ENCODE measurements around the gene RTTN. TPM values are rescaled to one million over a fixed set of nuclear protein-coding genes. Genes with fewer than 3 reads are reported as not detected.

The RTTN gene
- total RNA-seq, 1 experiment from 2014 or later, result 21.5 TPM

DNA sequence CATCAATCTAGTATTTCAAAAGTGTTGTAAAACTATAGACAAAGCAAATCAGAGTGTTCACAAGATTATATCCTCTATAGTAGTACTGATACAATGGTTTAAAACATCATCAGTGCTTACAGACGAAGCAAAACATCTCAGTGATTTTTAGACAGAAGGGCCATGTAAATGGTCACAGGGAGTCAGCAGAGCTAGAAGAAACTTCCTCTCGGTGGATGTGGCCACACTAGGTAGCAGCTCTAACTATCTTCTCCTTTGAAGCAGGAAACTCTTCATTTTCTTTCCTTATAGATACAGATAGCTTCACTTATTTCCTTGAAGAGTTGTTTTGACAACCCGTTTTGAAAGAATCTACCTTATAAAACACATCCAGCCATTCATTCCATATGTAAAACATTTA lies 177.4 kb downstream of the RTTN start:
- DNase-seq (ENCODE audit: low spot score) (no peak), ATAC-seq (no peak)
- TF ChIP-seq OVOL2 (CRISPR knock-in tag; IDR thresholded peaks at IDR 0.05; ENCODE audit: borderline replicate concordance) (no peak), SMAD3 (CRISPR knock-in tag; IDR thresholded peaks at IDR 0.05; ENCODE audit: borderline replicate concordance) (no peak)
- peaks cover 6% of the 10 kb centered on the region for H3K4me1 Mint-ChIP-seq
- POLR2A ChIA-PET, result no interaction called here
- H3K4me3 Mint-ChIP-seq, result no peak overlapping the region
- no peak overlapping the region for H3K27ac Mint-ChIP-seq
- H3K27me3 Mint-ChIP-seq (ENCODE audit: low read depth), result no peaks in the 10 kb centered on the region
- H3K36me3 Mint-ChIP-seq, result peaks cover 16% of the 10 kb centered on the region
- H3K9me3 Mint-ChIP-seq, result no peaks in the 10 kb centered on the region; the same call in 1 of the 2 replicates
- CTCF ChIA-PET, result interaction anchor here (1.1 kb wide), 1 partner anchor 59 kb away, joined by 3 read pairs; no protein-coding TSS in a partner anchor

DNA sequence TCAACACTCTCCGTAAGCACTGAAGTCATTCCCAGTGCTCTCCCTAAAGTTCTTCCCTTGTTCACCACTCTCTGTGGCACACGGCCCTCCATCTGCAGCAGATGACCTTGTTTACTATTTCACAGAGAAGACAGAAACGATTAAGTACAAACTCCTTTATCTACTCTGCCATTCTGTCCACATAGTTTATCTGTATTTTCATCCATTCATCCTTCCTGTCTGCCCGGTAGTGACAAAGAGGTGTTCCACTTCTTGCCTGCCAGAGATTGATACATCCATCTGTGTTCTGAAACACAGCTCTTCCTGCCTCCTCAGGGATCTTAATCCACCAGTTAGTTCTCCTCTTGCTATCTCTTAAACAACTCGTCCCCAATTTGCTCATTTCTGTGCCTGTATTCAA lies 179.9 kb downstream of the RTTN start:
- H3K4me1 Mint-ChIP-seq, result peaks cover 6% of the 10 kb centered on the region
- no peak for TF ChIP-seq RELA (CRISPR knock-in tag; IDR thresholded peaks at IDR 0.05; ENCODE audit: borderline replicate concordance)
- TF ChIP-seq PRRX2 (CRISPR knock-in tag; IDR thresholded peaks at IDR 0.05), result no peak
- TF ChIP-seq, protein P1, sequence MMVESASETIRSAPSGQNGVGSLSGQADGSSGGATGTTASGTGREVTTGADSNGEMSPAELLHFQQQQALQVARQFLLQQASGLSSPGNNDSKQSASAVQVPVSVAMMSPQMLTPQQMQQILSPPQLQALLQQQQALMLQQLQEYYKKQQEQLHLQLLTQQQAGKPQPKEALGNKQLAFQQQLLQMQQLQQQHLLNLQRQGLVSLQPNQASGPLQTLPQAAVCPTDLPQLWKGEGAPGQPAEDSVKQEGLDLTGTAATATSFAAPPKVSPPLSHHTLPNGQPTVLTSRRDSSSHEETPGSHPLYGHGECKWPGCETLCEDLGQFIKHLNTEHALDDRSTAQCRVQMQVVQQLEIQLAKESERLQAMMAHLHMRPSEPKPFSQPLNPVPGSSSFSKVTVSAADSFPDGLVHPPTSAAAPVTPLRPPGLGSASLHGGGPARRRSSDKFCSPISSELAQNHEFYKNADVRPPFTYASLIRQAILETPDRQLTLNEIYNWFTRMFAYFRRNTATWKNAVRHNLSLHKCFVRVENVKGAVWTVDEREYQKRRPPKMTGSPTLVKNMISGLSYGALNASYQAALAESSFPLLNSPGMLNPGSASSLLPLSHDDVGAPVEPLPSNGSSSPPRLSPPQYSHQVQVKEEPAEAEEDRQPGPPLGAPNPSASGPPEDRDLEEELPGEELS (CRISPR knock-in tag; IDR thresholded peaks at IDR 0.05), result no peak
- TF ChIP-seq, protein P2, sequence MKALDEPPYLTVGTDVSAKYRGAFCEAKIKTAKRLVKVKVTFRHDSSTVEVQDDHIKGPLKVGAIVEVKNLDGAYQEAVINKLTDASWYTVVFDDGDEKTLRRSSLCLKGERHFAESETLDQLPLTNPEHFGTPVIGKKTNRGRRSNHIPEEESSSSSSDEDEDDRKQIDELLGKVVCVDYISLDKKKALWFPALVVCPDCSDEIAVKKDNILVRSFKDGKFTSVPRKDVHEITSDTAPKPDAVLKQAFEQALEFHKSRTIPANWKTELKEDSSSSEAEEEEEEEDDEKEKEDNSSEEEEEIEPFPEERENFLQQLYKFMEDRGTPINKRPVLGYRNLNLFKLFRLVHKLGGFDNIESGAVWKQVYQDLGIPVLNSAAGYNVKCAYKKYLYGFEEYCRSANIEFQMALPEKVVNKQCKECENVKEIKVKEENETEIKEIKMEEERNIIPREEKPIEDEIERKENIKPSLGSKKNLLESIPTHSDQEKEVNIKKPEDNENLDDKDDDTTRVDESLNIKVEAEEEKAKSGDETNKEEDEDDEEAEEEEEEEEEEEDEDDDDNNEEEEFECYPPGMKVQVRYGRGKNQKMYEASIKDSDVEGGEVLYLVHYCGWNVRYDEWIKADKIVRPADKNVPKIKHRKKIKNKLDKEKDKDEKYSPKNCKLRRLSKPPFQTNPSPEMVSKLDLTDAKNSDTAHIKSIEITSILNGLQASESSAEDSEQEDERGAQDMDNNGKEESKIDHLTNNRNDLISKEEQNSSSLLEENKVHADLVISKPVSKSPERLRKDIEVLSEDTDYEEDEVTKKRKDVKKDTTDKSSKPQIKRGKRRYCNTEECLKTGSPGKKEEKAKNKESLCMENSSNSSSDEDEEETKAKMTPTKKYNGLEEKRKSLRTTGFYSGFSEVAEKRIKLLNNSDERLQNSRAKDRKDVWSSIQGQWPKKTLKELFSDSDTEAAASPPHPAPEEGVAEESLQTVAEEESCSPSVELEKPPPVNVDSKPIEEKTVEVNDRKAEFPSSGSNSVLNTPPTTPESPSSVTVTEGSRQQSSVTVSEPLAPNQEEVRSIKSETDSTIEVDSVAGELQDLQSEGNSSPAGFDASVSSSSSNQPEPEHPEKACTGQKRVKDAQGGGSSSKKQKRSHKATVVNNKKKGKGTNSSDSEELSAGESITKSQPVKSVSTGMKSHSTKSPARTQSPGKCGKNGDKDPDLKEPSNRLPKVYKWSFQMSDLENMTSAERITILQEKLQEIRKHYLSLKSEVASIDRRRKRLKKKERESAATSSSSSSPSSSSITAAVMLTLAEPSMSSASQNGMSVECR (CRISPR knock-in tag; IDR thresholded peaks at IDR 0.05; ENCODE audit: borderline replicate concordance), result no peak
- no peak for TF ChIP-seq TEAD1 (CRISPR knock-in tag; IDR thresholded peaks at IDR 0.05)
- TF ChIP-seq TP53 (CRISPR knock-in tag; IDR thresholded peaks at IDR 0.05), result no peak
- TF ChIP-seq NFYB (CRISPR knock-in tag; conservative IDR thresholded peaks at IDR 0.05; ENCODE audit: low read depth), result no peak
- TF ChIP-seq, protein P3, sequence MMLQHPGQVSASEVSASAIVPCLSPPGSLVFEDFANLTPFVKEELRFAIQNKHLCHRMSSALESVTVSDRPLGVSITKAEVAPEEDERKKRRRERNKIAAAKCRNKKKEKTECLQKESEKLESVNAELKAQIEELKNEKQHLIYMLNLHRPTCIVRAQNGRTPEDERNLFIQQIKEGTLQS (CRISPR knock-in tag; conservative IDR thresholded peaks at IDR 0.05), result no peak
- no peak for TF ChIP-seq OVOL2 (CRISPR knock-in tag; IDR thresholded peaks at IDR 0.05; ENCODE audit: borderline replicate concordance)
- TF ChIP-seq ETV6 (CRISPR knock-in tag; IDR thresholded peaks at IDR 0.05), result no peak
- TF ChIP-seq, protein P4, sequence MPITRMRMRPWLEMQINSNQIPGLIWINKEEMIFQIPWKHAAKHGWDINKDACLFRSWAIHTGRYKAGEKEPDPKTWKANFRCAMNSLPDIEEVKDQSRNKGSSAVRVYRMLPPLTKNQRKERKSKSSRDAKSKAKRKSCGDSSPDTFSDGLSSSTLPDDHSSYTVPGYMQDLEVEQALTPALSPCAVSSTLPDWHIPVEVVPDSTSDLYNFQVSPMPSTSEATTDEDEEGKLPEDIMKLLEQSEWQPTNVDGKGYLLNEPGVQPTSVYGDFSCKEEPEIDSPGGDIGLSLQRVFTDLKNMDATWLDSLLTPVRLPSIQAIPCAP (CRISPR knock-in tag; IDR thresholded peaks at IDR 0.05), result no peak
- no peak for TF ChIP-seq RORB (CRISPR knock-in tag; IDR thresholded peaks at IDR 0.05)
- no peak for TF ChIP-seq SOX15 (CRISPR knock-in tag; IDR thresholded peaks at IDR 0.05)
- no peak for TF ChIP-seq ESRRA (CRISPR knock-in tag; IDR thresholded peaks at IDR 0.05; ENCODE audit: borderline replicate concordance)
- TF ChIP-seq FOXP1 (CRISPR knock-in tag; IDR thresholded peaks at IDR 0.05; ENCODE audit: borderline replicate concordance), result no peak
- TF ChIP-seq MYBL2 (CRISPR knock-in tag; IDR thresholded peaks at IDR 0.05), result no peak
- no peak for TF ChIP-seq GTF2I (CRISPR knock-in tag; conservative IDR thresholded peaks at IDR 0.05)
- no peak for TF ChIP-seq SMAD4 (CRISPR knock-in tag; IDR thresholded peaks at IDR 0.05)
- no peak for TF ChIP-seq NR2C2 (CRISPR knock-in tag; IDR thresholded peaks at IDR 0.05)
- TF ChIP-seq JAZF1 (CRISPR knock-in tag; IDR thresholded peaks at IDR 0.05), result no peak
- DNase-seq (ENCODE audit: low spot score) (no peak), ATAC-seq (no peak)
- peaks cover 23% of the 10 kb centered on the region for H3K36me3 Mint-ChIP-seq
- POLR2A ChIA-PET, result no interaction called here
- H3K27me3 Mint-ChIP-seq (ENCODE audit: low read depth), result no peaks in the 10 kb centered on the region
- no peak overlapping the region for H3K27ac Mint-ChIP-seq
- no peaks in the 10 kb centered on the region for H3K9me3 Mint-ChIP-seq
- CTCF ChIA-PET, result no interaction called here
- no peak overlapping the region for H3K4me3 Mint-ChIP-seq
